GM18526 (cell line): ENCODE data around the gene TSNAXIP1.

Experiments used
- POLR2A ChIP-seq: IDR thresholded peaks from 3 replicates; pipeline ENCODE4 v1.6.1; 2011; ENCODE audit not compliant: insufficient read length; ENCODE audit errors: extremely low read depth

TSNAXIP1 gene

GRCh38 chr16:67842509-67843342 lies 36.0 kb downstream of the TSNAXIP1 start:
- no peak for TF ChIP-seq POLR2A

GRCh38 chr16:67843343-67843765 lies 36.7 kb downstream of the TSNAXIP1 start:
- TF ChIP-seq POLR2A: no peak

- TF ChIP-seq POLR2A: no peak
Measured at GRCh38 chr16:67844497-67844896, 37.8 kb downstream of the TSNAXIP1 start.

- TF ChIP-seq POLR2A: no peak
Measured at GRCh38 chr16:67845291-67846062, 38.8 kb downstream of the TSNAXIP1 start.

- TF ChIP-seq POLR2A: no peak
Measured at GRCh38 chr16:67846063-67846319, 39.3 kb downstream of the TSNAXIP1 start.

- TF ChIP-seq POLR2A: peak; percentile 72
Measured at GRCh38 chr16:67846320-67847063, 39.8 kb downstream of the TSNAXIP1 start, which contains the start of gene NUTF2. Gene NUTF2, plus strand, starts transcription at chr16:67846933. Its CDS starts 18,198 bp downstream, at chr16:67865131.

GRCh38 chr16:67847064-67847861 lies 40.6 kb downstream of the TSNAXIP1 start, which contains the start of gene CENPT:
Gene CENPT, minus strand, starts transcription at chr16:67847693. Its CDS starts 13,834 bp downstream, at chr16:67833859.
- TF ChIP-seq POLR2A: no peak

- TF ChIP-seq POLR2A: no peak
Measured at GRCh38 chr16:67848118-67848517, 41.4 kb downstream of the TSNAXIP1 start.

- TF ChIP-seq POLR2A: no peak
Measured at GRCh38 chr16:67853670-67854069, 47.0 kb downstream of the TSNAXIP1 start.

- no peak for TF ChIP-seq POLR2A
Measured at GRCh38 chr16:67855789-67856188, 49.1 kb downstream of the TSNAXIP1 start.

GRCh38 chr16:67856927-67857546 lies 50.3 kb downstream of the TSNAXIP1 start:
- no peak for TF ChIP-seq POLR2A

GRCh38 chr16:67857547-67858233 lies 51.0 kb downstream of the TSNAXIP1 start:
- TF ChIP-seq POLR2A: no peak

- TF ChIP-seq POLR2A: no peak
Measured at GRCh38 chr16:67858500-67858899, 51.8 kb downstream of the TSNAXIP1 start.
